ENCODE measurements around the gene MTFR1L. TPM values are rescaled to one million over a fixed set of nuclear protein-coding genes. Genes with fewer than 3 reads are reported as not detected.

MTFR1L gene
- total RNA-seq, 1 experiment from 2014 or later, result 32.5 TPM

- peak; percentile 89 for TF ChIP-seq CTCF (conservative IDR thresholded peaks at IDR 0.05)
Measured at GRCh38 chr1:25796811-25797458, 22.8 kb upstream of the MTFR1L start.

More at GRCh38 chr1:25796811-25797458, 22.8 kb upstream of the MTFR1L start:
- H4K20me1 ChIP-seq (ENCODE audit: control insufficient read depth, insufficient read depth, insufficient read length), result no peaks in the 10 kb centered on the region
- peaks cover 6% of the 10 kb centered on the region for H3K23me2 ChIP-seq (ENCODE audit: insufficient read length, low read depth, low read length, poor library complexity, severe bottlenecking)
- no peak overlapping the region for H4K5ac ChIP-seq (ENCODE audit: insufficient read length, low read depth, low read length)
- no peak overlapping the region for H3K4ac ChIP-seq (ENCODE audit: low read depth, low read length)
- no peak overlapping the region for H3K4me2 ChIP-seq (ENCODE audit: insufficient read depth, insufficient read length, low read length)
- no peaks in the 10 kb centered on the region for H3K27me3 ChIP-seq (ENCODE audit: insufficient read depth, low read length)
- peak overlapping the region; percentile 46 for H2AFZ ChIP-seq (ENCODE audit: low read length)
- no peak overlapping the region for H2BK12ac ChIP-seq (ENCODE audit: insufficient read length, low read depth, low read length)
- Mint-ChIP-seq H3K27ac (peak overlapping the region in 1 of 3 experiments; percentile 87; a peak in 3 of 7 replicates), H3K9me3 (no peaks in the 10 kb centered on the region; a peak in 1 of 5 replicates), H3K27me3 (ENCODE audit: low read depth) (peaks cover 5% of the 10 kb centered on the region), H3K36me3 (ENCODE audit: insufficient read depth in 1 of 3, low read depth in 3 of 3) (peaks cover 1 to 11% (median 3%) of the 10 kb centered on the region in 3 experiments; a peak in 4 of 7 replicates), H3K4me3 (peak overlapping the region in 1 of 2 experiments; percentile 5; a peak in 1 of 5 replicates), H3K4me1 (peaks cover 22 to 32% of the 10 kb centered on the region in 2 experiments)
- H4K91ac ChIP-seq (ENCODE audit: insufficient read length, low read depth, low read length), result no peak overlapping the region
- no peak overlapping the region for H3K14ac ChIP-seq (ENCODE audit: insufficient read depth, low read length)
- no peak overlapping the region for H3K27ac ChIP-seq (ENCODE audit: insufficient read length, low read depth, low read length)
- no peak overlapping the region for H2BK120ac ChIP-seq (ENCODE audit: low read depth, low read length, poor library complexity, severe bottlenecking)
- H3K9ac ChIP-seq (ENCODE audit: extremely low read depth, insufficient read length, low read length), result no peak overlapping the region
- no peaks in the 10 kb centered on the region for H3K9me3 ChIP-seq (ENCODE audit: control insufficient read depth, low read depth, low read length)
- H2AK5ac ChIP-seq (ENCODE audit: insufficient read length, low read length), result no peak overlapping the region
- no peak overlapping the region for H3K56ac ChIP-seq (ENCODE audit: insufficient read length, low read depth, low read length)
- no peak overlapping the region for H4K8ac ChIP-seq (replicated peaks; ENCODE audit: insufficient read length, low read depth, low read length)
- no peak overlapping the region for H2BK15ac ChIP-seq (ENCODE audit: low read depth, low read length)
- no peak overlapping the region for H3T11ph ChIP-seq (ENCODE audit: low read length)
- H3K4me1 ChIP-seq (ENCODE audit: insufficient read depth, low read length), result no peaks in the 10 kb centered on the region
- H3K18ac ChIP-seq (ENCODE audit: insufficient read length, low read depth, low read length), result no peak overlapping the region
- WGBS (ENCODE audit: extremely low coverage, insufficient read length, low lambda C conversion rate), result no CpG with 5 or more reads among the region's 19 CpGs
- H3K79me2 ChIP-seq (ENCODE audit: insufficient read depth, low read length), result no peaks in the 10 kb centered on the region
- no peak overlapping the region for H2BK20ac ChIP-seq (ENCODE audit: low read depth, low read length, poor library complexity, severe bottlenecking)
- H3K23ac ChIP-seq (ENCODE audit: insufficient read length, low read depth, low read length), result no peak overlapping the region
- peak; percentile 86 for DNase-seq
- no peaks in the 10 kb centered on the region for H3K79me1 ChIP-seq (ENCODE audit: insufficient read depth, low read depth, low read length, poor library complexity, severe bottlenecking)
- H2BK5ac ChIP-seq (ENCODE audit: insufficient read length, low read length), result no peak overlapping the region
